GM10248 (cell line): ENCODE measurements around the gene CYTL1.

Experiments
- CTCF ChIA-PET: fragments of 300-600 bp; sonication (Branson Sonifier 250); formaldehyde crosslinking; extraction: SDS; loops from one replicate; lab custom pipeline; 2021; ENCODE audit warnings: antibody characterized with exemption; lab: Yijun Ruan, JAX
- POLR2A ChIA-PET: fragments of 350-650 bp; sonication (Branson Sonifier 250); formaldehyde crosslinking; extraction: SDS; loops from one replicate; lab custom pipeline; 2020; ENCODE audit warnings: antibody characterized with exemption; lab: Yijun Ruan, JAX
- DNase-seq: peaks from one replicate; pipeline ENCODE4 v3.0.0; 2012; ENCODE audit errors: extremely low spot score
- CTCF ChIP-seq: IDR thresholded peaks from 2 replicates; pipeline ENCODE4 v1.5.1; 2012; ENCODE audit warnings: mild to moderate bottlenecking, low read depth; ENCODE audit errors: extremely low read depth, missing control alignments, control extremely low read depth

Gene CYTL1

GRCh38 chr4:4995103-4995907, 24.0 kb downstream of the CYTL1 start:
- TF ChIP-seq CTCF: peak; percentile 85
- CTCF ChIA-PET: interaction anchor here (1.0 to 1.6 kb wide), 7 partner anchors 7 to 818 kb away, joined by 3 to 6 read pairs (median 3); no protein-coding TSS in a partner anchor
- POLR2A ChIA-PET: no interaction called here
- peak; percentile 79 for DNase-seq

GRCh38 chr4:4994312-4995097, 24.8 kb downstream of the CYTL1 start:
- ChIA-PET POLR2A (no interaction called here), CTCF (interaction anchor here (1.2 to 1.6 kb wide), 5 partner anchors 8 to 506 kb away, joined by 3 to 6 read pairs (median 5); no protein-coding TSS in a partner anchor)

GRCh38 chr4:4992833-4993232, 26.4 kb downstream of the CYTL1 start:
- CTCF ChIA-PET: no interaction called here

More at GRCh38 chr4:4994312-4995097, 24.8 kb downstream of the CYTL1 start:
- TF ChIP-seq CTCF: no peak
- DNase-seq: no peak

GRCh38 chr4:4991541-4992099, 27.6 kb downstream of the CYTL1 start:
- CTCF ChIA-PET: no interaction called here
- TF ChIP-seq CTCF: no peak
- DNase-seq: no peak
- POLR2A ChIA-PET: no interaction called here

More at GRCh38 chr4:4992833-4993232, 26.4 kb downstream of the CYTL1 start:
- DNase-seq: no peak
- TF ChIP-seq CTCF: no peak
- POLR2A ChIA-PET: no interaction called here

GRCh38 chr4:4990857-4991540, 28.3 kb downstream of the CYTL1 start:
- POLR2A ChIA-PET: no interaction called here
- TF ChIP-seq CTCF: no peak
- CTCF ChIA-PET: no interaction called here
- no peak for DNase-seq

GRCh38 chr4:4990329-4990728, 28.9 kb downstream of the CYTL1 start:
- ChIA-PET CTCF (interaction anchor here (1.0 kb wide), 1 partner anchor 9 kb away, joined by 3 read pairs; no protein-coding TSS in a partner anchor), POLR2A (no interaction called here)
- TF ChIP-seq CTCF: no peak
- DNase-seq: no peak
